H9 (cell line): ENCODE data around the gene TLN1. TPM values are rescaled to one million over a fixed set of nuclear protein-coding genes. Genes with fewer than 3 reads are reported as not detected.

Experiments used
- DNase-seq: peaks from one replicate; pipeline ENCODE4 v3.0.0-alpha.2; 2017
- H2AFZ ChIP-seq: one replicate; pipeline ENCODE4 v1.6.1; 2013; ENCODE audit warnings: mild to moderate bottlenecking, low read length, control low read depth, moderate library complexity
- H2AK5ac ChIP-seq: 2 replicates; pipeline ENCODE4 v1.6.1; 2013; ENCODE audit warnings: low read length, control low read depth, mixed read lengths; ENCODE audit not compliant: insufficient read length
- H2BK120ac ChIP-seq: one replicate; pipeline ENCODE4 v1.6.1; 2013; ENCODE audit warnings: low read depth, mild to moderate bottlenecking, low read length, control low read depth, inconsistent platforms; ENCODE audit not compliant: poor library complexity, severe bottlenecking
- H2BK12ac ChIP-seq: 2 replicates; pipeline ENCODE4 v1.6.1; 2013; ENCODE audit warnings: low read length, control low read depth, mixed read lengths, low read depth; ENCODE audit not compliant: insufficient read length
- H2BK15ac ChIP-seq: 2 replicates; pipeline ENCODE4 v1.6.1; 2013; ENCODE audit warnings: low read depth, low read length, control low read depth
- H2BK20ac ChIP-seq: one replicate; pipeline ENCODE4 v1.6.1; 2013; ENCODE audit warnings: low read depth, mild to moderate bottlenecking, low read length, control low read depth, inconsistent platforms; ENCODE audit not compliant: poor library complexity, severe bottlenecking
- H2BK5ac ChIP-seq: 2 replicates; pipeline ENCODE4 v1.6.1; 2013; ENCODE audit warnings: low read length, control low read depth, mixed read lengths; ENCODE audit not compliant: insufficient read length
- H3K14ac ChIP-seq: 2 replicates; pipeline ENCODE4 v1.6.1; 2013; ENCODE audit warnings: low read length, control low read depth; ENCODE audit not compliant: insufficient read depth
- H3K18ac ChIP-seq: 2 replicates; pipeline ENCODE4 v1.6.1; 2013; ENCODE audit warnings: low read depth, mild to moderate bottlenecking, mixed read lengths, low read length, control low read depth; ENCODE audit not compliant: insufficient read length
- H3K23ac ChIP-seq: 2 replicates; pipeline ENCODE4 v1.6.1; 2013; ENCODE audit warnings: low read length, control low read depth, mixed read lengths, low read depth; ENCODE audit not compliant: insufficient read length
- H3K23me2 ChIP-seq: 2 replicates; pipeline ENCODE4 v1.6.1; 2013; ENCODE audit warnings: low read depth, mild to moderate bottlenecking, mixed read lengths, low read length, control low read depth; ENCODE audit not compliant: insufficient read length, poor library complexity, severe bottlenecking
- H3K27ac ChIP-seq: 2 replicates; pipeline ENCODE4 v1.5.1; 2013; ENCODE audit warnings: low read length, control low read depth, mixed read lengths, low read depth; ENCODE audit not compliant: insufficient read length
- H3K27me3 ChIP-seq: 2 replicates; pipeline ENCODE4 v1.6.1; 2013; ENCODE audit warnings: low read length, control low read depth, inconsistent platforms; ENCODE audit not compliant: insufficient read depth
- H3K4ac ChIP-seq: 2 replicates; pipeline ENCODE4 v1.6.1; 2013; ENCODE audit warnings: low read depth, mild to moderate bottlenecking, control low read depth, inconsistent platforms, low read length, moderate library complexity
- H3K4me1 ChIP-seq: 2 replicates; pipeline ENCODE4 v1.6.1; 2013; ENCODE audit warnings: low read length, control low read depth, inconsistent platforms; ENCODE audit not compliant: insufficient read depth
- H3K4me2 ChIP-seq: 2 replicates; pipeline ENCODE4 v1.6.1; 2013; ENCODE audit warnings: low read length, control low read depth, mixed read lengths; ENCODE audit not compliant: insufficient read length, insufficient read depth
- H3K56ac ChIP-seq: 2 replicates; pipeline ENCODE4 v1.6.1; 2013; ENCODE audit warnings: low read depth, mild to moderate bottlenecking, mixed read lengths, low read length, control low read depth; ENCODE audit not compliant: insufficient read length
- H3K79me1 ChIP-seq: 2 replicates; pipeline ENCODE4 v1.6.1; 2013; ENCODE audit warnings: low read depth, mild to moderate bottlenecking, moderate library complexity, low read length, control low read depth, inconsistent platforms; ENCODE audit not compliant: insufficient read depth, poor library complexity, severe bottlenecking
- H3K79me2 ChIP-seq: 2 replicates; pipeline ENCODE4 v1.6.1; 2013; ENCODE audit warnings: low read length, control low read depth, inconsistent platforms; ENCODE audit not compliant: insufficient read depth
- H3K9ac ChIP-seq: 2 replicates; pipeline ENCODE4 v1.6.1; 2013; ENCODE audit warnings: low read length, control low read depth, mixed read lengths; ENCODE audit not compliant: insufficient read length; ENCODE audit errors: extremely low read depth
- H3K9me3 ChIP-seq: one replicate; pipeline ENCODE4 v1.6.1; 2013; ENCODE audit warnings: low read depth, low read length, inconsistent platforms; ENCODE audit not compliant: control insufficient read depth
- H3T11ph ChIP-seq: one replicate; pipeline ENCODE4 v1.6.1; 2013; ENCODE audit warnings: mild to moderate bottlenecking, low read length, control low read depth, inconsistent platforms
- H4K20me1 ChIP-seq: one replicate; pipeline ENCODE4 v1.6.1; 2013; ENCODE audit not compliant: control insufficient read depth, insufficient read length, insufficient read depth
- H4K5ac ChIP-seq: 2 replicates; pipeline ENCODE4 v1.6.1; 2013; ENCODE audit warnings: low read depth, mild to moderate bottlenecking, mixed read lengths, low read length, control low read depth; ENCODE audit not compliant: insufficient read length
- H4K8ac ChIP-seq: replicated peaks from 2 replicates; pipeline ENCODE4 v1.6.1; 2013; ENCODE audit warnings: low read length, control low read depth, mixed read lengths, low read depth; ENCODE audit not compliant: insufficient read length
- H4K91ac ChIP-seq: 2 replicates; pipeline ENCODE4 v1.6.1; 2013; ENCODE audit warnings: low read depth, mild to moderate bottlenecking, moderate library complexity, mixed read lengths, low read length, control low read depth; ENCODE audit not compliant: insufficient read length
- H3K27ac Mint-ChIP-seq, 3 experiments: 2 replicates in 2 of 3; 3 replicates in 1 of 3; pipeline ENCODE4 v1.8.0; 2020 to 2021; ENCODE audit warnings: mixed read lengths in 3 of 3, mild to moderate bottlenecking in 1 of 3, moderate library complexity in 1 of 3
- H3K27me3 Mint-ChIP-seq: 2 replicates; pipeline ENCODE4 v1.8.0; 2021; ENCODE audit warnings: low read depth, mild to moderate bottlenecking, moderate library complexity, mixed read lengths
- H3K36me3 Mint-ChIP-seq, 3 experiments: 2 replicates in 2 of 3; 3 replicates in 1 of 3; pipeline ENCODE4 v1.8.0; 2020 to 2021; ENCODE audit warnings: low read depth in 3 of 3, mixed read lengths in 3 of 3; ENCODE audit not compliant: insufficient read depth in 1 of 3
- H3K4me1 Mint-ChIP-seq, 2 experiments: 2 replicates each; pipeline ENCODE4 v1.8.0; 2020; ENCODE audit warnings: mixed read lengths in 2 of 2
- H3K4me3 Mint-ChIP-seq, 2 experiments: 2 replicates in 1 of 2; 3 replicates in 1 of 2; pipeline ENCODE4 v1.8.0; 2020 to 2021; ENCODE audit warnings: mild to moderate bottlenecking in 2 of 2, mixed read lengths in 2 of 2, moderate library complexity in 1 of 2
- H3K9me3 Mint-ChIP-seq, 2 experiments: 2 replicates in 1 of 2; 3 replicates in 1 of 2; pipeline ENCODE4 v1.8.0; 2020; ENCODE audit warnings: mild to moderate bottlenecking in 2 of 2, mixed read lengths in 2 of 2, moderate library complexity in 1 of 2
- CTCF ChIP-seq: fragments of 200-600 bp; sonication (generic); conservative IDR thresholded peaks from 3 replicates; pipeline ENCODE4 v1.8.0; 2021; ENCODE audit warnings: antibody characterized with exemption, mild to moderate bottlenecking
- WGBS: extraction: QIAGEN DNeasy Blood & Tissue Kit; methylation state at CpG from one replicate; pipeline ENCODE4 v1.1.7; 2013; ENCODE audit warnings: missing lambda C conversion rate, low lambda C conversion rate, mixed read lengths; ENCODE audit not compliant: insufficient read length; ENCODE audit errors: extremely low coverage; 5-methylcytosine and 5-hydroxymethylcytosine counted together
- total RNA-seq: library from RNA; stranded (reverse); gene quantifications from 2 replicates; pipeline ENCODE4 v1.2.1, GENCODE V29; 2021

TLN1 gene
- total RNA-seq, 1 experiment from 2014 or later = 102 TPM

DNA sequence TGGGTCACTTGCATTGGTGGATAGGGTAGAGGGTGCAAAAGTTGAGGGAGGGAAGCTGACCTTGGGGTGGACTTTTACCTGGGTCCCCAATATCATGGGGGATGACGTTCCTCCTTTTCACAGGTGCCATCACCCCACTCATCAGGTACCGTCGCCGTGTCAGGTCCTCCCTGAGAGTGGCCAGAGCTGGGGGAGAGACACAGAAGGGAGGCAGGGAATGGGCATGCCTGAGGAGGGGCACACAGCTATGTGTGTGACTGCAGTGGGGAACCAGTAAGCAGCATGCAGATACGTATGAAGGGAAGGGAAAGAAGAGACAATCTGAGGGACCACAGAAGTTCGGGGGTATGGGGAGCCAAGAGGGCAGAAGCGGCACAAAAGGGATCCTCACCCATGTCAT is 6.9 kb upstream of the TLN1 start:
- H3K4me1 Mint-ChIP-seq = no peaks in the 10 kb centered on the region
- no peak overlapping the region for H2AK5ac ChIP-seq
- H4K5ac ChIP-seq = no peak overlapping the region
- no peak overlapping the region for H4K8ac ChIP-seq
- DNase-seq = no peak
- H3K18ac ChIP-seq = no peak overlapping the region
- H3K23ac ChIP-seq = no peak overlapping the region
- H2BK120ac ChIP-seq = no peak overlapping the region
- no peaks in the 10 kb centered on the region for H3K9me3 ChIP-seq
- peaks cover 44 to 95% (median 88%) of the 10 kb centered on the region in 3 experiments for H3K36me3 Mint-ChIP-seq
- no peak overlapping the region; a peak in 2 of 7 replicates for H3K27ac Mint-ChIP-seq
- no CpG with 5 or more reads among the region's 7 CpGs for WGBS
- H3K4ac ChIP-seq = no peak overlapping the region
- H4K91ac ChIP-seq = no peak overlapping the region
- no peak overlapping the region for H2BK5ac ChIP-seq
- H3K79me2 ChIP-seq = no peaks in the 10 kb centered on the region
- no peak overlapping the region for H3T11ph ChIP-seq
- H3K4me1 ChIP-seq = no peaks in the 10 kb centered on the region
- TF ChIP-seq CTCF = no peak
- H3K14ac ChIP-seq = no peak overlapping the region
- H3K4me2 ChIP-seq = no peak overlapping the region
- H2AFZ ChIP-seq = no peak overlapping the region
- no peak overlapping the region for H3K56ac ChIP-seq
- H3K79me1 ChIP-seq = no peaks in the 10 kb centered on the region
- H2BK20ac ChIP-seq = no peak overlapping the region
- no peaks in the 10 kb centered on the region for H4K20me1 ChIP-seq
- no peaks in the 10 kb centered on the region for H3K27me3 ChIP-seq
- H3K4me3 Mint-ChIP-seq = no peak overlapping the region
- no peak overlapping the region for H2BK12ac ChIP-seq
- H3K23me2 ChIP-seq = no peaks in the 10 kb centered on the region
- no peak overlapping the region for H3K9ac ChIP-seq
- H3K9me3 Mint-ChIP-seq = no peaks in the 10 kb centered on the region
- H2BK15ac ChIP-seq = no peak overlapping the region
- H3K27ac ChIP-seq = no peak overlapping the region
- H3K27me3 Mint-ChIP-seq = no peaks in the 10 kb centered on the region; the same call in 1 of the 2 replicates
